ENCODE results near the gene MARK2. TPM values are rescaled to one million over a fixed set of nuclear protein-coding genes. Genes with fewer than 3 reads are reported as not detected.

Gene MARK2
- total RNA-seq, 1 donor from 2014 or later = 31.8 TPM

GRCh38 chr11:63897459-63898146, 58.7 kb downstream of the MARK2 start:
- H3K27me3 Mint-ChIP-seq (ENCODE audit: unreplicated experiment) = no peaks in the 10 kb centered on the region
- H3K9me3 Mint-ChIP-seq (ENCODE audit: unreplicated experiment) = peaks cover 3% of the 10 kb centered on the region
- H3K36me3 Mint-ChIP-seq (ENCODE audit: unreplicated experiment) = peaks cover 31% of the 10 kb centered on the region

GRCh38 chr11:63901660-63902059, 62.8 kb downstream of the MARK2 start:
- H3K4me1 Mint-ChIP-seq (ENCODE audit: unreplicated experiment) = no peaks in the 10 kb centered on the region
- no peak for DNase-seq (ENCODE audit: extremely low spot score, unreplicated experiment)

More at GRCh38 chr11:63897459-63898146, 58.7 kb downstream of the MARK2 start:
- H3K4me1 Mint-ChIP-seq (ENCODE audit: unreplicated experiment) = no peaks in the 10 kb centered on the region
- no peak for TF ChIP-seq CTCF (IDR thresholded peaks at IDR 0.05)
- no peak for DNase-seq (ENCODE audit: extremely low spot score, unreplicated experiment)
- H3K27ac Mint-ChIP-seq (ENCODE audit: unreplicated experiment) = no peak overlapping the region
- no peak overlapping the region for H3K4me3 Mint-ChIP-seq (ENCODE audit: unreplicated experiment)

GRCh38 chr11:63903884-63904283, 65.0 kb downstream of the MARK2 start:
- Mint-ChIP-seq H3K9me3 (ENCODE audit: unreplicated experiment) (no peaks in the 10 kb centered on the region), H3K27me3 (ENCODE audit: unreplicated experiment) (no peaks in the 10 kb centered on the region), H3K4me3 (ENCODE audit: unreplicated experiment) (no peak overlapping the region), H3K27ac (ENCODE audit: unreplicated experiment) (no peak overlapping the region), H3K4me1 (ENCODE audit: unreplicated experiment) (no peaks in the 10 kb centered on the region), H3K36me3 (ENCODE audit: unreplicated experiment) (peaks cover 42% of the 10 kb centered on the region)
- no peak for TF ChIP-seq CTCF (IDR thresholded peaks at IDR 0.05)
- DNase-seq (ENCODE audit: extremely low spot score, unreplicated experiment) = no peak

More at GRCh38 chr11:63901660-63902059, 62.8 kb downstream of the MARK2 start:
- Mint-ChIP-seq H3K36me3 (ENCODE audit: unreplicated experiment) (peaks cover 50% of the 10 kb centered on the region), H3K4me3 (ENCODE audit: unreplicated experiment) (no peak overlapping the region), H3K9me3 (ENCODE audit: unreplicated experiment) (no peaks in the 10 kb centered on the region), H3K27ac (ENCODE audit: unreplicated experiment) (no peak overlapping the region), H3K27me3 (ENCODE audit: unreplicated experiment) (no peaks in the 10 kb centered on the region)
- TF ChIP-seq CTCF (IDR thresholded peaks at IDR 0.05) = no peak

GRCh38 chr11:63904743-63905142, 65.8 kb downstream of the MARK2 start:
- Mint-ChIP-seq H3K9me3 (ENCODE audit: unreplicated experiment) (no peaks in the 10 kb centered on the region), H3K4me1 (ENCODE audit: unreplicated experiment) (peaks cover 2% of the 10 kb centered on the region)

More at GRCh38 chr11:63904743-63905142, 65.8 kb downstream of the MARK2 start:
- H3K27me3 Mint-ChIP-seq (ENCODE audit: unreplicated experiment) = no peaks in the 10 kb centered on the region
- no peak for TF ChIP-seq CTCF (IDR thresholded peaks at IDR 0.05)
- peaks cover 37% of the 10 kb centered on the region for H3K36me3 Mint-ChIP-seq (ENCODE audit: unreplicated experiment)
- H3K4me3 Mint-ChIP-seq (ENCODE audit: unreplicated experiment) = no peak overlapping the region
- no peak overlapping the region for H3K27ac Mint-ChIP-seq (ENCODE audit: unreplicated experiment)
- no peak for DNase-seq (ENCODE audit: extremely low spot score, unreplicated experiment)

All from osteocyte (in vitro differentiated cells).